ENCODE measurements around the gene C11orf24. TPM values are rescaled to one million over a fixed set of nuclear protein-coding genes. Genes with fewer than 3 reads are reported as not detected.

Gene C11orf24
- total and polyA plus RNA-seq, 9 of the 15 experiments (the other 6 are each of a cell fraction or from before 2014, with no cell fraction given), result 2.0 to 65.2 (median 32.5) TPM

DNA sequence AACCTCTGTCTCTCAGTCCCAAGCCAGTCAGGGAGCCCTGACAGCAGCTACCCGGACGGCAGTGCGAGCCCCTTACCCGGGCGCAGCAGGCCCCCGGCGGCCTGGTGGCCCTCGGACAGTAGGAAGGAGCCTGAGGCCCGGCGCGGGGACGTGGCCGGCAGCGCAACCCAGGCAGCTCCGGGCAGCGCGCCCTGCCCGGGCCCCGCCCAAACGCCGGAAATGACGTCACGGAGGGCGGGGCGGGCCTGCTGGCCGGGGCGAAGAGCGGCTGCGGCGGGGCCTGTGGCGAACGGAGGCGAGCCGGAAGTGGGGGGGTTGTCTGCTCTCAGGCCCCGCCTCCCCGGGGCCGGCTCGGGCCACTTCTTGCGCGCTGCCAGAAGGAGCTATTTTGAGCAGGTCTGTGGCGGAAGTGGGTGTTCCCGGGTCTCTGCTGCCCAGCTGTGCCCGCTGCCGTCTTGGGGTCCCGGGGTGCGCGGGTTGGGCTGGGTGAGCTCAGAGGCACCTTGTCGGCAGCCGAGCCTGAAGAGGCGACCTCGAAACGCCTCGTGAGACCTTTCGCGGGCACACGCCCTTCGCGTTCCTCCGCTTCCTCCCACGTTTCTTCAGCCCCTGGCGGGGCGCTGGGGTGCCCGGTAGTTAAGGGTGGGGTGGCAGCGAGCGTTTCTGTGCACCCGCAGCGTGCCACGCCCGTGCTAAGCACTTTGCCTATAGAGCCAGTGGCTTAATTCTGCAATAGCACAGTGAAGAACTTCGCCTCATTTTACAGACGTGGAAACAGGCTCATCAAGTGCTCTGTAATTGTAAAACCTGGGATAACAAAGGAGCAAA lies at the start of gene C11orf24 (continued):
- TF ChIP-seq, protein P1, sequence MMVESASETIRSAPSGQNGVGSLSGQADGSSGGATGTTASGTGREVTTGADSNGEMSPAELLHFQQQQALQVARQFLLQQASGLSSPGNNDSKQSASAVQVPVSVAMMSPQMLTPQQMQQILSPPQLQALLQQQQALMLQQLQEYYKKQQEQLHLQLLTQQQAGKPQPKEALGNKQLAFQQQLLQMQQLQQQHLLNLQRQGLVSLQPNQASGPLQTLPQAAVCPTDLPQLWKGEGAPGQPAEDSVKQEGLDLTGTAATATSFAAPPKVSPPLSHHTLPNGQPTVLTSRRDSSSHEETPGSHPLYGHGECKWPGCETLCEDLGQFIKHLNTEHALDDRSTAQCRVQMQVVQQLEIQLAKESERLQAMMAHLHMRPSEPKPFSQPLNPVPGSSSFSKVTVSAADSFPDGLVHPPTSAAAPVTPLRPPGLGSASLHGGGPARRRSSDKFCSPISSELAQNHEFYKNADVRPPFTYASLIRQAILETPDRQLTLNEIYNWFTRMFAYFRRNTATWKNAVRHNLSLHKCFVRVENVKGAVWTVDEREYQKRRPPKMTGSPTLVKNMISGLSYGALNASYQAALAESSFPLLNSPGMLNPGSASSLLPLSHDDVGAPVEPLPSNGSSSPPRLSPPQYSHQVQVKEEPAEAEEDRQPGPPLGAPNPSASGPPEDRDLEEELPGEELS (CRISPR knock-in tag; IDR thresholded peaks at IDR 0.05; ENCODE audit: borderline replicate concordance), result peak; percentile 46; the same call in 1 of the 2 replicates
- TF ChIP-seq NELFE (IDR thresholded peaks at IDR 0.05; ENCODE audit: insufficient read depth, insufficient read length) (no peak), ZFP30 (CRISPR knock-in tag; IDR thresholded peaks at IDR 0.05; ENCODE audit: borderline replicate concordance) (no peak), ZBTB2 (IDR thresholded peaks at IDR 0.05) (peak; percentile 25; the same call in 1 of the 2 replicates), DMBX1 (CRISPR knock-in tag; IDR thresholded peaks at IDR 0.05; ENCODE audit: borderline replicate concordance) (no peak), ZNF589 (CRISPR knock-in tag; IDR thresholded peaks at IDR 0.05; ENCODE audit: low read depth) (peak; percentile 76), ZNF583 (CRISPR knock-in tag; IDR thresholded peaks at IDR 0.05) (peak; percentile 24; the same call in 1 of the 2 replicates), EP400 (IDR thresholded peaks at IDR 0.05) (peak; percentile 89), PRMT5 (CRISPR knock-in tag; IDR thresholded peaks at IDR 0.05) (0 out of 2 replicates have a peak, but pooled peaks have one; percentile 77), RBM25 (IDR thresholded peaks at IDR 0.05; ENCODE audit: low read depth, low read length, severe bottlenecking) (no peak), FOXM1 (IDR thresholded peaks at IDR 0.05; ENCODE audit: low read depth) (no peak), FOXM1 (CRISPR knock-in tag; IDR thresholded peaks at IDR 0.05; ENCODE audit: low read depth) (peak; percentile 35; the same call in 1 of the 2 replicates), JUN (IDR thresholded peaks at IDR 0.05; ENCODE audit: borderline replicate concordance, low read depth, low read length) (peak; percentile 72), JUN (CRISPR knock-in tag; IDR thresholded peaks at IDR 0.05; ENCODE audit: borderline replicate concordance) (no peak), ZNF77 (CRISPR knock-in tag; IDR thresholded peaks at IDR 0.05) (no peak), ZNF584 (CRISPR knock-in tag; IDR thresholded peaks at IDR 0.05; ENCODE audit: low read depth) (0 out of 2 replicates have a peak, but pooled peaks have one; percentile 64), ARID1B (IDR thresholded peaks at IDR 0.05) (peak; percentile 17; the same call in 1 of the 2 replicates), TCF3 (CRISPR knock-in tag; IDR thresholded peaks at IDR 0.05) (0 out of 2 replicates have a peak, but pooled peaks have one; percentile 18), MTA3 (IDR thresholded peaks at IDR 0.05; ENCODE audit: borderline replicate concordance) (peak; percentile 86)
- TF ChIP-seq, protein P2, sequence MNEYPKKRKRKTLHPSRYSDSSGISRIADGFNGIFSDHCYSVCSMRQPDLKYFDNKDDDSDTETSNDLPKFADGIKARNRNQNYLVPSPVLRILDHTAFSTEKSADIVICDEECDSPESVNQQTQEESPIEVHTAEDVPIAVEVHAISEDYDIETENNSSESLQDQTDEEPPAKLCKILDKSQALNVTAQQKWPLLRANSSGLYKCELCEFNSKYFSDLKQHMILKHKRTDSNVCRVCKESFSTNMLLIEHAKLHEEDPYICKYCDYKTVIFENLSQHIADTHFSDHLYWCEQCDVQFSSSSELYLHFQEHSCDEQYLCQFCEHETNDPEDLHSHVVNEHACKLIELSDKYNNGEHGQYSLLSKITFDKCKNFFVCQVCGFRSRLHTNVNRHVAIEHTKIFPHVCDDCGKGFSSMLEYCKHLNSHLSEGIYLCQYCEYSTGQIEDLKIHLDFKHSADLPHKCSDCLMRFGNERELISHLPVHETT (CRISPR knock-in tag; conservative IDR thresholded peaks at IDR 0.05 in 1 of 2, IDR thresholded peaks at IDR 0.05 in 1 of 2), result peak in 1 of 2 experiments; percentile 97; a peak in 2 of 4 replicates
- TF ChIP-seq, protein P3, sequence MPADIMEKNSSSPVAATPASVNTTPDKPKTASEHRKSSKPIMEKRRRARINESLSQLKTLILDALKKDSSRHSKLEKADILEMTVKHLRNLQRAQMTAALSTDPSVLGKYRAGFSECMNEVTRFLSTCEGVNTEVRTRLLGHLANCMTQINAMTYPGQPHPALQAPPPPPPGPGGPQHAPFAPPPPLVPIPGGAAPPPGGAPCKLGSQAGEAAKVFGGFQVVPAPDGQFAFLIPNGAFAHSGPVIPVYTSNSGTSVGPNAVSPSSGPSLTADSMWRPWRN (IDR thresholded peaks at IDR 0.05; ENCODE audit: low read depth), result peak; percentile 33; the same call in 1 of the 2 replicates
